Lower leg skin (tissue), 3 donors: ENCODE measurements around the gene PRR20D.

Experiments used
- POLR2A ChIP-seq, 2 donors: fragments of 450-650 bp; IDR thresholded peaks; one replicate each; pipeline ENCODE4 v1.6.1; 2016 to 2017; ENCODE audit warnings: antibody characterized with exemption in 2 of 2, mild to moderate bottlenecking in 1 of 2, moderate library complexity in 1 of 2
- TF ChIP-seq, protein P1 (sequence below), 3 donors: fragments of 450-650 bp; IDR thresholded peaks; one replicate each; pipeline ENCODE4 v1.5.1; 2016; ENCODE audit warnings: antibody characterized with exemption in 3 of 3, mild to moderate bottlenecking in 3 of 3, moderate library complexity in 2 of 3

DNA sequence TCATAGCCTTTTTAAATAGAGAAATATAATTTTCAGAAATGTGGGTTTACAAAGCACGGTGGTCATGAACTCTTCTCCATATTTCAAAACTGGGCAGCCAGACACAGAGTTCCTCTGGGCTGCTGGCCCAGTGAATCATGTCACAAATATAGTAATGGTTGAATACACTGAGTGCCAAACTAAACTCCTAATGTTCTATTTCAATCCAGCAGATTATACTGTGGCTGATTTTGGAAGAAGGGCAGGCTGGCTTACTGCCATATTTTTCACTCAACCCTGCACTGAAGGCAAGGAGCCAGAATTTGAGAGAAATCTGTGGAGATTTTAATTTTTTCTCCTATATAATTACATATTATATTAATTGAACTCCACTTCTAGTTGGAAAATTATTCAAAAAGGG is 36.8 kb upstream of the PRR20D start:
- TF ChIP-seq, protein P1, sequence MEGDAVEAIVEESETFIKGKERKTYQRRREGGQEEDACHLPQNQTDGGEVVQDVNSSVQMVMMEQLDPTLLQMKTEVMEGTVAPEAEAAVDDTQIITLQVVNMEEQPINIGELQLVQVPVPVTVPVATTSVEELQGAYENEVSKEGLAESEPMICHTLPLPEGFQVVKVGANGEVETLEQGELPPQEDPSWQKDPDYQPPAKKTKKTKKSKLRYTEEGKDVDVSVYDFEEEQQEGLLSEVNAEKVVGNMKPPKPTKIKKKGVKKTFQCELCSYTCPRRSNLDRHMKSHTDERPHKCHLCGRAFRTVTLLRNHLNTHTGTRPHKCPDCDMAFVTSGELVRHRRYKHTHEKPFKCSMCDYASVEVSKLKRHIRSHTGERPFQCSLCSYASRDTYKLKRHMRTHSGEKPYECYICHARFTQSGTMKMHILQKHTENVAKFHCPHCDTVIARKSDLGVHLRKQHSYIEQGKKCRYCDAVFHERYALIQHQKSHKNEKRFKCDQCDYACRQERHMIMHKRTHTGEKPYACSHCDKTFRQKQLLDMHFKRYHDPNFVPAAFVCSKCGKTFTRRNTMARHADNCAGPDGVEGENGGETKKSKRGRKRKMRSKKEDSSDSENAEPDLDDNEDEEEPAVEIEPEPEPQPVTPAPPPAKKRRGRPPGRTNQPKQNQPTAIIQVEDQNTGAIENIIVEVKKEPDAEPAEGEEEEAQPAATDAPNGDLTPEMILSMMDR (IDR thresholded peaks at IDR 0.05): no peak
- no peak for TF ChIP-seq POLR2A (IDR thresholded peaks at IDR 0.05)
